SK-N-SH treated with all-trans-retinoic acid at 6 μM for 48 hours (cell line): ENCODE results near the gene CPXM2.

Source experiments
- ATAC-seq: fragments of 200-7000 bp; cut with Tn5 transposase; 3 replicates; pipeline ENCODE4 v1.9.1; 2020; ENCODE audit warnings: mild to moderate bottlenecking, moderate library complexity
- ARNTL ChIP-seq: fragments of 450-650 bp; formaldehyde crosslinking; IDR thresholded peaks from 2 replicates; pipeline ENCODE4 v1.5.0; 2020; ENCODE audit warnings: low read depth, mild to moderate bottlenecking, moderate library complexity, borderline replicate concordance
- BACH2 ChIP-seq: fragments of 250-450 bp; sonication (Bioruptor Pico); IDR thresholded peaks from 2 replicates; pipeline ENCODE4 v1.9.0; 2021; ENCODE audit warnings: mild to moderate bottlenecking, borderline replicate concordance
- CREB5 ChIP-seq: fragments of 250-450 bp; sonication (Bioruptor Pico); IDR thresholded peaks from 2 replicates; pipeline ENCODE4 v1.5.1; 2020; ENCODE audit warnings: low read depth, mild to moderate bottlenecking, moderate library complexity
- CSDC2 ChIP-seq: fragments of 250-450 bp; sonication (Bioruptor Pico); IDR thresholded peaks from 2 replicates; pipeline ENCODE4 v1.5.0; 2020; ENCODE audit warnings: mild to moderate bottlenecking, moderate library complexity
- ESRRG ChIP-seq: fragments of 250-450 bp; sonication (Bioruptor Pico); IDR thresholded peaks from 2 replicates; pipeline ENCODE4 v1.6.1; 2021; ENCODE audit warnings: mild to moderate bottlenecking
- GLIS3 ChIP-seq: fragments of 250-450 bp; sonication (Bioruptor Pico); IDR thresholded peaks from 2 replicates; pipeline ENCODE4 v1.5.0; 2020; ENCODE audit warnings: mild to moderate bottlenecking, moderate library complexity
- ISL1 ChIP-seq: fragments of 250-450 bp; sonication (Bioruptor Pico); IDR thresholded peaks from 2 replicates; pipeline ENCODE4 v2.1.2; 2022; ENCODE audit warnings: mild to moderate bottlenecking, moderate library complexity
- OSR1 ChIP-seq: fragments of 250-450 bp; sonication (Bioruptor Pico); IDR thresholded peaks from 2 replicates; pipeline ENCODE4 v1.8.0; 2022; ENCODE audit warnings: moderate library complexity, mild to moderate bottlenecking, inconsistent platforms
- PATZ1 ChIP-seq: fragments of 250-450 bp; sonication (Bioruptor Pico); IDR thresholded peaks from 2 replicates; pipeline ENCODE4 v1.8.0; 2020; ENCODE audit warnings: mild to moderate bottlenecking, moderate library complexity, borderline replicate concordance
- PPARA ChIP-seq: fragments of 250-450 bp; sonication (Bioruptor Pico); IDR thresholded peaks from 2 replicates; pipeline ENCODE4 v1.5.0; 2020; ENCODE audit warnings: mild to moderate bottlenecking, borderline replicate concordance
- RARB ChIP-seq: fragments of 250-450 bp; sonication (Bioruptor Pico); IDR thresholded peaks from 2 replicates; pipeline ENCODE4 v1.8.0; 2021; ENCODE audit warnings: mild to moderate bottlenecking, moderate library complexity
- SNAI2 ChIP-seq: fragments of 250-450 bp; sonication (Bioruptor Pico); IDR thresholded peaks from 2 replicates; pipeline ENCODE4 v1.5.0; 2020; ENCODE audit warnings: mild to moderate bottlenecking, moderate library complexity
- TCF4 ChIP-seq: fragments of 250-450 bp; sonication (Bioruptor Pico); IDR thresholded peaks from 2 replicates; pipeline ENCODE4 v1.8.0; 2021; ENCODE audit warnings: mild to moderate bottlenecking, moderate library complexity, borderline replicate concordance
- TOX ChIP-seq: fragments of 250-450 bp; sonication (Bioruptor Pico); IDR thresholded peaks from 2 replicates; pipeline ENCODE4 v1.8.0; 2021; ENCODE audit warnings: mild to moderate bottlenecking, moderate library complexity, borderline replicate concordance
- TSHZ2 ChIP-seq: fragments of 250-450 bp; sonication (Bioruptor Pico); IDR thresholded peaks from 2 replicates; pipeline ENCODE4 v1.5.0; 2020; ENCODE audit warnings: mild to moderate bottlenecking, moderate library complexity
- ZC3H10 ChIP-seq: fragments of 250-450 bp; sonication (Bioruptor Pico); IDR thresholded peaks from 2 replicates; pipeline ENCODE4 v1.5.1; 2021; ENCODE audit warnings: mild to moderate bottlenecking, moderate library complexity
- ZFP3 ChIP-seq: fragments of 250-450 bp; sonication (Bioruptor Pico); IDR thresholded peaks from 2 replicates; pipeline ENCODE4 v1.5.0; 2020; ENCODE audit warnings: mild to moderate bottlenecking, moderate library complexity
- ZFP30 ChIP-seq: fragments of 450-650 bp; formaldehyde crosslinking; IDR thresholded peaks from 2 replicates; pipeline ENCODE4 v1.5.0; 2022; ENCODE audit warnings: mild to moderate bottlenecking, moderate library complexity
- ZNF565 ChIP-seq: fragments of 450-650 bp; formaldehyde crosslinking; conservative IDR thresholded peaks from 2 replicates; pipeline ENCODE4 v1.5.0; 2020; ENCODE audit warnings: low read depth, mild to moderate bottlenecking, moderate library complexity
- ZNF70 ChIP-seq: fragments of 450-650 bp; formaldehyde crosslinking; IDR thresholded peaks from 2 replicates; pipeline ENCODE4 v1.5.0; 2020; ENCODE audit warnings: mild to moderate bottlenecking, moderate library complexity
- ZNF8 ChIP-seq: fragments of 450-650 bp; formaldehyde crosslinking; IDR thresholded peaks from 2 replicates; pipeline ENCODE4 v1.5.0; 2020; ENCODE audit warnings: mild to moderate bottlenecking, moderate library complexity
- TF ChIP-seq, protein P1 (sequence below): fragments of 250-450 bp; sonication (Bioruptor Pico); IDR thresholded peaks from 2 replicates; pipeline ENCODE4 v1.8.0; 2021; ENCODE audit warnings: low read depth, mild to moderate bottlenecking, moderate library complexity, borderline replicate concordance

Gene CPXM2

GRCh38 chr10:123904834-123905409 is 13.3 kb upstream of the CPXM2 start (continued):
- TF ChIP-seq, protein P1, sequence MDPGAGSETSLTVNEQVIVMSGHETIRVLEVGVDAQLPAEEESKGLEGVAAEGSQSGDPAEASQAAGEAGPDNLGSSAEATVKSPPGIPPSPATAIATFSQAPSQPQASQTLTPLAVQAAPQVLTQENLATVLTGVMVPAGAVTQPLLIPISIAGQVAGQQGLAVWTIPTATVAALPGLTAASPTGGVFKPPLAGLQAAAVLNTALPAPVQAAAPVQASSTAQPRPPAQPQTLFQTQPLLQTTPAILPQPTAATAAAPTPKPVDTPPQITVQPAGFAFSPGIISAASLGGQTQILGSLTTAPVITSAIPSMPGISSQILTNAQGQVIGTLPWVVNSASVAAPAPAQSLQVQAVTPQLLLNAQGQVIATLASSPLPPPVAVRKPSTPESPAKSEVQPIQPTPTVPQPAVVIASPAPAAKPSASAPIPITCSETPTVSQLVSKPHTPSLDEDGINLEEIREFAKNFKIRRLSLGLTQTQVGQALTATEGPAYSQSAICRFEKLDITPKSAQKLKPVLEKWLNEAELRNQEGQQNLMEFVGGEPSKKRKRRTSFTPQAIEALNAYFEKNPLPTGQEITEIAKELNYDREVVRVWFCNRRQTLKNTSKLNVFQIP, result no peak
- no peak for TF ChIP-seq GLIS3 (CRISPR knock-in tag)
- no peak for TF ChIP-seq ISL1 (CRISPR knock-in tag)

GRCh38 chr10:123903621-123904020 is 12.0 kb upstream of the CPXM2 start:
- no peak for TF ChIP-seq ZNF565 (CRISPR knock-in tag)
- ATAC-seq, result no peak

- ATAC-seq, result no peak
- no peak for TF ChIP-seq PPARA (CRISPR knock-in tag)
- TF ChIP-seq ZNF70, result no peak
- TF ChIP-seq ZFP30 (CRISPR knock-in tag), result no peak
- no peak for TF ChIP-seq ZFP3 (CRISPR knock-in tag)
- no peak for TF ChIP-seq TCF4
- no peak for TF ChIP-seq TOX (CRISPR knock-in tag)
- no peak for TF ChIP-seq RARB (CRISPR knock-in tag)
- no peak for TF ChIP-seq ESRRG
These were observed 10.0 kb upstream of the CPXM2 start for GRCh38 chr10:123901621-123902020.

DNA sequence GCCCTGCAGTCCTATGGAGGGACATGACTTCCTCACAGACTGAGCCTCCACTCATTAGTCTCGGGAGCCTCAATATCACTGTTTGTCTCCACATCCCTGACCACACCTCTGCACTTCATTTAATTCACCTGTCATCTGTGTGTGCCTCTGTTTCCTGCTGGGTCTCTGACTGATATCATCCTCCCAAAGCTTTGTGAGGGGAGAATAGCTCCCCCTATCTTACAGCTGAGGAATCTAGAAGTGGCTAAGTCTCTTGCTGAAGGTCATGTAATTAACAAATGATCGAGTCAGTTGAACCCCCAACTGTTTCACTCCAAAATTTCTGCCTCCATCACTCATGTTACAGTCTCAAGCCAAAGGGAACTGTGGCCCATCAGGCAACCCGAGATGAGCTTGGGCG is 5.5 kb upstream of the CPXM2 start:
- TF ChIP-seq ZC3H10 (CRISPR knock-in tag), result no peak
- TF ChIP-seq BACH2 (CRISPR knock-in tag), result no peak
- TF ChIP-seq ZNF70, result no peak
- no peak for TF ChIP-seq TOX (CRISPR knock-in tag)
- no peak for TF ChIP-seq SNAI2
- TF ChIP-seq ISL1 (CRISPR knock-in tag), result no peak
- TF ChIP-seq, protein P1, result no peak
- TF ChIP-seq GLIS3 (CRISPR knock-in tag), result no peak
- ATAC-seq, result no peak

DNA sequence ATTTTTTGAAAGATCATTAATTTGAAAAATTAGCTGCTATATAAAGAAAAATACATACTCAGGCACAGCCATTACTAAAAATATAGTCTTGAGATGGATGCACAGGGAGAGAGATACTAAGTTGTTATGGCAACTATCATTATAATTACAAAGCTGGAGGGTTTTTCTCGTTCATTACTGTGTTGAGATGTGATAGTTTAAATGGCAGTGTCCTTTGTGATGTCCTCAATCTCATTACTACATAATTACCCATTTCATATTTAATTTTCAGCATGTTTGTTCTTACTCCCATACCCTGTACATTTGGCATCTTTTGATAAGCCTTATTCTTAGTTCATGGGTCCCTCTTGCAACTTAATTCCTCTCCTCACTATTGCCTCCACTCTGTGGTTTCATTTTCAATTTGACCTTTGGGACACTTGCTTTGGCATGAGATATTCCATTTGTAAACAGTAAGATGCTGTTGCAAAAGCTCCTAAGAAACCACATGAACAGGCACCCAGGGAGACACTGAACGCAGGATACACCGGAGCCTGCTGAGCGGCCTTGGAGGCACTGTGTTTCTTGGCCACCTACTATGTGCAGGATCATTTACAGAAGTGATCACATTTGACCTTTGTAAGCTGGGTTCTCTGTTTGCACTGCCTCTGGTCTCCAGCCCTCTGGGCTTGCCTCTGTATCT is 4.8 kb upstream of the CPXM2 start:
- no peak for ATAC-seq
- TF ChIP-seq ZFP30 (CRISPR knock-in tag) (no peak), GLIS3 (CRISPR knock-in tag) (no peak), RARB (CRISPR knock-in tag) (no peak), BACH2 (CRISPR knock-in tag) (no peak), ARNTL (CRISPR knock-in tag) (no peak), ZNF8 (CRISPR knock-in tag) (no peak), ESRRG (no peak), ISL1 (CRISPR knock-in tag) (no peak), CSDC2 (no peak), CREB5 (CRISPR knock-in tag) (no peak), ZNF565 (CRISPR knock-in tag) (no peak), ZC3H10 (CRISPR knock-in tag) (no peak), TSHZ2 (CRISPR knock-in tag) (no peak), ZNF70 (no peak), PATZ1 (CRISPR knock-in tag) (no peak), PPARA (CRISPR knock-in tag) (no peak), OSR1 (CRISPR knock-in tag) (no peak)
- TF ChIP-seq, protein P1, result no peak
